Keratinocyte (primary cell): ENCODE data around the gene DNM2. TPM values are rescaled to one million over a fixed set of nuclear protein-coding genes. Genes with fewer than 3 reads are reported as not detected.
A peak's percentile ranks its signal among the peaks of the same experiment; 100 is the strongest.
"Not testable (repeated sequence)": the region's sequence is repeated elsewhere in the genome, so short reads cannot be mapped to it uniquely, and the experiment has no call there.

ENCODE experiments used
- DNase-seq: peaks from one replicate; pipeline ENCODE4 v3.0.0-alpha.2; 2011; ENCODE audit warnings: low read depth, missing footprints, low spot score
- FAIRE-seq: peaks from 2 replicates; lab custom pipeline; 2011; peaks lifted over from hg19 to GRCh38; lab: Jason Lieb, UNC
- H2AFZ ChIP-seq: 2 replicates; pipeline ENCODE4 v1.6.0; 2012; ENCODE audit warnings: low read length, control low read depth, inconsistent platforms; ENCODE audit not compliant: control insufficient read depth
- H3K27ac ChIP-seq: 2 replicates; pipeline ENCODE4 v1.5.1; 2011; ENCODE audit warnings: low read length; ENCODE audit not compliant: control insufficient read depth, insufficient read depth
- H3K27me3 ChIP-seq: 3 replicates; pipeline ENCODE4 v1.6.0; 2011; ENCODE audit warnings: low read length; ENCODE audit not compliant: control insufficient read depth, insufficient read depth; ENCODE audit errors: extremely low read depth
- H3K36me3 ChIP-seq, 2 experiments: 2 replicates in 1 of 2; 3 replicates in 1 of 2; pipeline ENCODE4 v1.5.1; 2011; ENCODE audit warnings: low read length in 2 of 2, mild to moderate bottlenecking in 1 of 2; ENCODE audit not compliant: control insufficient read depth in 2 of 2, insufficient read depth in 2 of 2; ENCODE audit errors: extremely low read depth in 1 of 2
- H3K4me1 ChIP-seq: 3 replicates; pipeline ENCODE4 v1.5.1; 2011; ENCODE audit warnings: low read length; ENCODE audit not compliant: control insufficient read depth, insufficient read depth; ENCODE audit errors: extremely low read depth
- H3K4me2 ChIP-seq: 3 replicates; pipeline ENCODE4 v1.6.0; 2011; ENCODE audit warnings: low read depth, low read length; ENCODE audit not compliant: control insufficient read depth, insufficient read depth; ENCODE audit errors: extremely low read depth
- H3K4me3 ChIP-seq, 3 experiments: fragments of 200-600 bp in 1 of 3; sonication (generic) in 1 of 3; 2 replicates in 2 of 3; 3 replicates in 1 of 3; pipeline ENCODE4 v1.5.1; 2011 to 2016; ENCODE audit warnings: low read length in 3 of 3, mild to moderate bottlenecking in 3 of 3, control low read depth in 2 of 3, inconsistent platforms in 1 of 3, low read depth in 1 of 3, mixed read lengths in 1 of 3, mixed run types in 1 of 3, moderate library complexity in 1 of 3; ENCODE audit not compliant: control insufficient read depth in 2 of 3, insufficient read depth in 2 of 3; ENCODE audit errors: extremely low read depth in 1 of 3
- H3K79me2 ChIP-seq: 2 replicates; pipeline ENCODE4 v1.6.0; 2012; ENCODE audit warnings: low read length; ENCODE audit not compliant: control insufficient read depth, insufficient read depth
- H3K9ac ChIP-seq: 3 replicates; pipeline ENCODE4 v1.6.0; 2011; ENCODE audit warnings: low read length; ENCODE audit not compliant: control insufficient read depth, insufficient read depth; ENCODE audit errors: extremely low read depth
- H3K9me1 ChIP-seq: 3 replicates; pipeline ENCODE4 v1.6.0; 2011; ENCODE audit warnings: low read length; ENCODE audit not compliant: control insufficient read depth, insufficient read depth; ENCODE audit errors: extremely low read depth
- H3K9me3 ChIP-seq: 2 replicates; pipeline ENCODE4 v1.5.1; 2012; ENCODE audit warnings: low read depth, low read length; ENCODE audit not compliant: control insufficient read depth
- H4K20me1 ChIP-seq: 3 replicates; pipeline ENCODE4 v1.6.0; 2011; ENCODE audit warnings: low read length; ENCODE audit not compliant: control insufficient read depth, insufficient read depth; ENCODE audit errors: extremely low read depth
- EZH2 ChIP-seq: IDR thresholded peaks from one replicate; pipeline ENCODE4 v1.6.1; 2012; ENCODE audit warnings: inconsistent platforms, mild to moderate bottlenecking, low read length, moderate library complexity
- dilution Hi-C: fragments of 300-500 bp; cut with MboI; formaldehyde crosslinking; loops from one replicate; pipeline ENCODE4 v1.7.0; 2020; ENCODE audit warnings: low sequenced_read_pairs; ENCODE audit not compliant: extremely low pct_ligation_motif_present
- polyA plus RNA-seq, 5 experiments: library from polyadenylated mRNA; depleted of rRNA in 3 of 5; stranded (reverse) in 3 of 5; stranded (forward) in 1 of 5; unstranded in 1 of 5; fragments of >200 nt; gene quantifications; 1 replicate in 1 of 5; 2 replicates in 3 of 5; 3 replicates in 1 of 5; pipeline versions ENCODE4 v1.2.1 to v1.2.3, GENCODE V29; 2011 to 2012; ENCODE audit warnings: missing spikeins in 2 of 5, low read depth in 1 of 5, low replicate concordance in 1 of 5
- TF ChIP-seq, protein P1 (sequence below), 3 experiments: IDR thresholded peaks in 1 of 3; conservative IDR thresholded peaks in 1 of 3; optimal IDR thresholded peaks in 1 of 3; 2 replicates in 2 of 3; 3 replicates in 1 of 3; pipeline versions ENCODE3 to v1.5.1; 2011; ENCODE audit warnings: low read length in 3 of 3, mild to moderate bottlenecking in 3 of 3, moderate library complexity in 2 of 3, control low read depth in 1 of 3, inconsistent platforms in 1 of 3; ENCODE audit not compliant: insufficient read depth in 2 of 3; ENCODE audit errors: extremely low read depth in 1 of 3

DNM2 gene
- polyA plus RNA-seq, 1 donor (not counting 4 experiments of a cell fraction or from before 2014, with no cell fraction given) = 60.1 TPM

DNA sequence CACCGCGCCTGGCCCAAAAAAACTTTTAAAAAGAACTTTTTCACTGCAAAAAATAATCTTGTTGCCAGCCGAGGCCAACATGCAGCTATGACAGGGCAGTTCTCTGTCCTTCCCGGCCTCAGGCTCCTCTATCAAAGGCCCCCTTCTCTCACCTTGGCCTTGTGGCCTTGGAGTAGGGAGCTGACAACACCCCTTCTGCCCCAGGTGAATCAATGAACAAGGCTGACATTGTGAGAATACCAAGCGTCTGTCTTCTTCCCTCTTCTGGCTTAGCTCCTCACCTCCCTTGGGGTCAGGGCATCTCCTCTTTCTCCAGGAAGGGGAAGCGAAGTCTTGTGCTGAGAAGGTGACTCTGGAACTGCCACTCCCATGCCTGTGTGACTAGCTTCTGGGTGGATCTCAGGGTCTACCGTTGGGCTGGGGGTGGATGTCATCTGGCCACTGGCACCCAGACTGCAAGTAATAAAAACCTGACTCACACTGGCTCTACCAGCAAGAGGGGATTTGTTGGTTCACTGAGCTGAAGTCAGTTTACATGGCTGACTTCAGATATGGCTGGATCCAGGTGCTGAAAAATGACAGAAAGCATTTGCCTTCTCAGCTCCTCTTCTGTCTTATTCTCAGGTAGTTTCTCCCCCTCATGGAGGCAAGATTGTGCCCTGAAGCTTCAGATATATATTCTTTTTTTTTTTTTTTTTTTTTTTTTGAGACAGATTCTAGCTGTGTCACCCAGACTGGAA is 136.6 kb downstream of the DNM2 start:
- H3K27me3 ChIP-seq = no peaks in the 10 kb centered on the region
- H3K9me3 ChIP-seq = no peaks in the 10 kb centered on the region
- H3K4me2 ChIP-seq = no peak overlapping the region
- H3K4me1 ChIP-seq = no peaks in the 10 kb centered on the region
- H3K79me2 ChIP-seq = no peaks in the 10 kb centered on the region
- dilution Hi-C loops = no loop called here
- H2AFZ ChIP-seq = no peak overlapping the region
- DNase-seq (no peak), FAIRE-seq (no peak)
- no peaks in the 10 kb centered on the region for H3K36me3 ChIP-seq
- no peaks in the 10 kb centered on the region for H3K9me1 ChIP-seq
- no peak overlapping the region for H3K9ac ChIP-seq
- H3K4me3 ChIP-seq = no peak overlapping the region
- H3K27ac ChIP-seq = no peak overlapping the region
- TF ChIP-seq, protein P1, sequence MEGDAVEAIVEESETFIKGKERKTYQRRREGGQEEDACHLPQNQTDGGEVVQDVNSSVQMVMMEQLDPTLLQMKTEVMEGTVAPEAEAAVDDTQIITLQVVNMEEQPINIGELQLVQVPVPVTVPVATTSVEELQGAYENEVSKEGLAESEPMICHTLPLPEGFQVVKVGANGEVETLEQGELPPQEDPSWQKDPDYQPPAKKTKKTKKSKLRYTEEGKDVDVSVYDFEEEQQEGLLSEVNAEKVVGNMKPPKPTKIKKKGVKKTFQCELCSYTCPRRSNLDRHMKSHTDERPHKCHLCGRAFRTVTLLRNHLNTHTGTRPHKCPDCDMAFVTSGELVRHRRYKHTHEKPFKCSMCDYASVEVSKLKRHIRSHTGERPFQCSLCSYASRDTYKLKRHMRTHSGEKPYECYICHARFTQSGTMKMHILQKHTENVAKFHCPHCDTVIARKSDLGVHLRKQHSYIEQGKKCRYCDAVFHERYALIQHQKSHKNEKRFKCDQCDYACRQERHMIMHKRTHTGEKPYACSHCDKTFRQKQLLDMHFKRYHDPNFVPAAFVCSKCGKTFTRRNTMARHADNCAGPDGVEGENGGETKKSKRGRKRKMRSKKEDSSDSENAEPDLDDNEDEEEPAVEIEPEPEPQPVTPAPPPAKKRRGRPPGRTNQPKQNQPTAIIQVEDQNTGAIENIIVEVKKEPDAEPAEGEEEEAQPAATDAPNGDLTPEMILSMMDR (optimal IDR thresholded peaks at IDR 0.05 in 1 of 3, IDR thresholded peaks at IDR 0.05 in 1 of 3, conservative IDR thresholded peaks at IDR 0.05 in 1 of 3; ENCODE audit: extremely low read depth in 1 of 3, insufficient read depth in 2 of 3, low read length in 3 of 3) = no peak
- TF ChIP-seq EZH2 = no peak
- H4K20me1 ChIP-seq = no peaks in the 10 kb centered on the region

DNA sequence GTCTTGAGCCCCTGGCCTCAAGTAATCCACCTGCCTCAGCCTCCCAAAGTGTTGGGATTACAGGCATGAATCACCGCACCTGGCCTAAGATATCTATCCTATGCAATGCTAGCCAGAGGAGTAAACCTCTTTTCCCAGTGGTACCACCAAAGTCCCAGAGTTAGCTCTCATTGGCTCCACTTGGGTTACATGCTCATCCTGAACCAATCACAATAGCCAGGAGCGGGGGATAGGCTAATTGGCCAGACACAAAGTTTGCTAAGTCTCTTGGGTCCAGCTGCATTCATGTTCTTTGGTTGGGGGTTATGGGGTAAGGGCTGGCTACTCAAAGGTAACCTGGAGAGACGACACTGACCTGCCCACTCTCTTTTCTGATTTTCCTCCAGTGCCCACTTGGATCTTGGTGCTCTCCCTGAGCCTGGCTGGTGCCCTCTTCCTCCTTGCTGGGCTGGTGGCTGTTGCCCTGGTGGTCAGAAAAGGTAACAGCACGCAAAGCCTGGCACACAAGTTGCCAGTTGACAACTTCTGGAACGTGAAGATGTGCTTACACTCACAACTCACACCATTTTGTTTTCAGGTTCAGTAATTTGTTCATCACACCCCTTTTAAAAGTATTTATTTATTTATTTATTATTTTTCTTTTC is 138.1 kb downstream of the DNM2 start:
- no peaks in the 10 kb centered on the region for H3K79me2 ChIP-seq
- H3K27me3 ChIP-seq = no peaks in the 10 kb centered on the region
- dilution Hi-C loops = no loop called here
- no peak overlapping the region for H2AFZ ChIP-seq
- no peaks in the 10 kb centered on the region for H4K20me1 ChIP-seq
- H3K4me1 ChIP-seq = no peaks in the 10 kb centered on the region
- TF ChIP-seq, protein P1 (optimal IDR thresholded peaks at IDR 0.05 in 1 of 3, IDR thresholded peaks at IDR 0.05 in 1 of 3, conservative IDR thresholded peaks at IDR 0.05 in 1 of 3; ENCODE audit: extremely low read depth in 1 of 3, insufficient read depth in 2 of 3, low read length in 3 of 3) = peak; percentile 66 to 72 (median 67)
- TF ChIP-seq EZH2 = no peak
- no peak overlapping the region for H3K27ac ChIP-seq
- no peaks in the 10 kb centered on the region for H3K9me3 ChIP-seq
- no peaks in the 10 kb centered on the region for H3K9me1 ChIP-seq
- DNase-seq = no peak
- no peak overlapping the region for H3K4me2 ChIP-seq
- H3K4me3 ChIP-seq = no peak overlapping the region
- no peaks in the 10 kb centered on the region for H3K36me3 ChIP-seq
- H3K9ac ChIP-seq = no peak overlapping the region
- FAIRE-seq = no peak

DNA sequence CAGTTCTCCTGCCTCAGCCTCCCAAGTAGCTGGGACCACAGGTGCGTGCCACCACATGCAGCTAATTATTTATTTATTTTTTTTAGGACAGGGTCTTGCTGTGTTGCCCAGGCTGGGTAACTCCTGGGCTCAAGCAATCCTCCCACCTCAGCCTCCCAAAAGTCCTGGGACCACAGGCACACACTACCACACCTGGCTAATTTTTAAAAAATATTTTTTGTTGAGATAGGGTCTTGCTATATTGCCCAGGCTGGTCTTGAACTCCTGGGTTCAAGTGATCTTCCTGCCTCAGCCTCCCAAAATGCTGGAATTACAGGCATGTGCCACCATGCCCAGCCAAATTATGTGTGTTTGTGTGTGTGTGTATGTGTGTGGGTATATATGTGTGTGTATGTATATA is 139.0 kb downstream of the DNM2 start:
- H3K36me3 ChIP-seq, H3K9ac ChIP-seq, H4K20me1 ChIP-seq, H3K4me1 ChIP-seq, H3K9me1 ChIP-seq, dilution Hi-C loops, H3K27me3 ChIP-seq, H3K4me2 ChIP-seq, H3K9me3 ChIP-seq, H3K79me2 ChIP-seq, FAIRE-seq, H2AFZ ChIP-seq, H3K4me3 ChIP-seq, H3K27ac ChIP-seq, DNase-seq: not testable (repeated sequence)
